GM12878 (cell line): ENCODE data around the gene S100A10. TPM values are rescaled to one million over a fixed set of nuclear protein-coding genes. Genes with fewer than 3 reads are reported as not detected.

Experiments used
- ATAC-seq: fragments of 200-7000 bp; cut with Tn5 transposase; 3 replicates; pipeline ENCODE4 v1.9.1; 2020; ENCODE audit warnings: mild to moderate bottlenecking, moderate library complexity
- BruUV-seq: library from RNA; stranded (reverse); fragments of 400-500 nt; replicated peaks from 2 replicates; lab custom pipeline; 2021; lab: Mats Ljungman, UMichigan
- CTCF ChIA-PET: fragments of 300-600 bp; sonication (Branson Sonifier 250); formaldehyde crosslinking; extraction: SDS; loops from one replicate; lab custom pipeline; 2021; ENCODE audit warnings: inconsistent platforms; lab: Yijun Ruan, JAX
- POLR2A ChIA-PET: fragments of 350-600 bp; formaldehyde crosslinking; extraction: SDS; loops from one replicate; lab custom pipeline; 2021; ENCODE audit warnings: inconsistent platforms; lab: Charles Lee
- RAD21 ChIA-PET: fragments of 300-600 bp; sonication (Branson Sonifier 250); formaldehyde crosslinking; loops from one replicate; lab custom pipeline; 2023; ENCODE audit warnings: antibody characterized with exemption; ENCODE audit not compliant: unreplicated experiment; lab: Charles Lee
- SMC1A ChIA-PET: fragments of 300-600 bp; sonication (Branson Sonifier 250); formaldehyde crosslinking; loops from one replicate; lab custom pipeline; 2023; ENCODE audit not compliant: unreplicated experiment, uncharacterized antibody; lab: Charles Lee
- DNase-seq: peaks from one replicate; pipeline ENCODE4 v3.0.0-alpha.2; 2011; ENCODE audit warnings: low read depth, low spot score
- FAIRE-seq: peaks from 3 replicates; lab custom pipeline; 2011; peaks lifted over from hg19 to GRCh38; lab: Jason Lieb, UNC
- H2AFZ ChIP-seq: 2 replicates; pipeline ENCODE4 v1.6.0; 2011; ENCODE audit warnings: low read depth, low read length, control low read depth; ENCODE audit not compliant: control insufficient read depth
- H3K27ac ChIP-seq: 2 replicates; pipeline ENCODE4 v1.5.1; 2011; ENCODE audit warnings: control low read depth; ENCODE audit not compliant: control insufficient read depth, insufficient read depth
- H3K27me3 ChIP-seq, 2 experiments: replicated peaks in 1 of 2; 2 replicates each; pipeline versions ENCODE4 v1.6.0 to v1.6.1; 2011; ENCODE audit warnings: low read length in 1 of 2; ENCODE audit not compliant: control insufficient read depth in 2 of 2, insufficient read depth in 2 of 2
- H3K36me3 ChIP-seq, 2 experiments: 2 replicates each; pipeline ENCODE4 v1.5.1; 2011; ENCODE audit warnings: low read length in 1 of 2; ENCODE audit not compliant: control insufficient read depth in 2 of 2, insufficient read depth in 2 of 2
- H3K4me1 ChIP-seq: 2 replicates; pipeline ENCODE4 v1.6.1; 2011; ENCODE audit warnings: mild to moderate bottlenecking, low read length, moderate library complexity, mixed read lengths; ENCODE audit not compliant: control insufficient read depth, insufficient read depth
- H3K4me2 ChIP-seq: 2 replicates; pipeline ENCODE4 v1.6.0; 2011; ENCODE audit warnings: control low read depth; ENCODE audit not compliant: control insufficient read depth, insufficient read depth
- H3K4me3 ChIP-seq: fragments of 200-600 bp; sonication (generic); 2 replicates; pipeline ENCODE4 v1.5.1; 2016
- H3K79me2 ChIP-seq: 2 replicates; pipeline ENCODE4 v1.6.0; 2011; ENCODE audit warnings: low read length; ENCODE audit not compliant: control insufficient read depth, insufficient read depth
- H3K9ac ChIP-seq: 2 replicates; pipeline ENCODE4 v1.8.0; 2011; ENCODE audit warnings: low read length, control low read depth, mixed read lengths; ENCODE audit not compliant: control insufficient read depth, insufficient read depth
- H3K9me3 ChIP-seq: replicated peaks from 3 replicates; pipeline ENCODE4 v1.5.1; 2011; ENCODE audit warnings: mild to moderate bottlenecking, low read length; ENCODE audit not compliant: control insufficient read depth, insufficient read depth
- H4K20me1 ChIP-seq: 2 replicates; pipeline ENCODE4 v1.6.0; 2011; ENCODE audit not compliant: control insufficient read depth, insufficient read depth
- CEBPB ChIP-seq, 2 experiments: fragments of 150-350 bp in 1 of 2; IDR thresholded peaks; 2 replicates each; pipeline ENCODE4 v1.6.1; 2012 to 2014; ENCODE audit warnings: low read depth in 2 of 2, low read length in 2 of 2, borderline replicate concordance in 1 of 2, inconsistent platforms in 1 of 2
- FOXK2 ChIP-seq: fragments of 450-650 bp; IDR thresholded peaks from 2 replicates; pipeline ENCODE4 v1.6.1; 2017; ENCODE audit warnings: mild to moderate bottlenecking, moderate library complexity
- GATAD2B ChIP-seq: fragments of 450-650 bp; conservative IDR thresholded peaks from 2 replicates; pipeline ENCODE4 v1.6.1; 2017; ENCODE audit warnings: low read depth, mild to moderate bottlenecking, moderate library complexity
- IRF4 ChIP-seq: IDR thresholded peaks from 2 replicates; pipeline ENCODE4 v1.6.1; 2011; ENCODE audit warnings: low read depth, low read length
- JUND ChIP-seq: IDR thresholded peaks from 2 replicates; pipeline ENCODE4 v1.6.1; 2012; ENCODE audit warnings: low read depth, mild to moderate bottlenecking, low read length, improper control_type of control experiment, moderate library complexity
- KAT2A ChIP-seq: conservative IDR thresholded peaks from 2 replicates; pipeline ENCODE4 v1.6.1; 2011; ENCODE audit warnings: low read depth, low read length; ENCODE audit not compliant: control insufficient read depth
- MTA3 ChIP-seq: IDR thresholded peaks from 2 replicates; pipeline ENCODE4 v1.6.1; 2012; ENCODE audit warnings: low read length, inconsistent platforms, borderline replicate concordance
- NR2C2 ChIP-seq: IDR thresholded peaks from 2 replicates; pipeline ENCODE4 v1.6.1; 2011; ENCODE audit warnings: borderline replicate concordance, low read depth; ENCODE audit not compliant: control insufficient read depth, insufficient read length
- RELA ChIP-seq: fragments of 450-650 bp; IDR thresholded peaks from 2 replicates; pipeline ENCODE4 v1.8.0; 2014; ENCODE audit warnings: borderline replicate concordance; ENCODE audit not compliant: partially characterized antibody
- TAF1 ChIP-seq: IDR thresholded peaks from 2 replicates; pipeline ENCODE4 v1.6.1; 2011; ENCODE audit warnings: mild to moderate bottlenecking, low read depth, low read length, borderline replicate concordance
- TCF12 ChIP-seq: IDR thresholded peaks from 2 replicates; pipeline ENCODE4 v1.6.1; 2011; ENCODE audit warnings: low read depth, mild to moderate bottlenecking, low read length
- ZNF384 ChIP-seq: IDR thresholded peaks from 2 replicates; pipeline ENCODE4 v1.6.1; 2012; ENCODE audit warnings: low read depth, mild to moderate bottlenecking, low read length, improper control_type of control experiment, borderline replicate concordance
- WGBS: methylation state at CpG from one replicate; pipeline ENCODE4 v1.1.6; 2016; ENCODE audit warnings: low lambda C conversion rate; ENCODE audit not compliant: insufficient replicate concordance, insufficient coverage; ENCODE audit errors: missing lambda C conversion rate; 5-methylcytosine and 5-hydroxymethylcytosine counted together
- in situ Hi-C: fragments of 300-500 bp; cut with MboI; formaldehyde crosslinking; loops from 9 replicates; pipeline ENCODE4 v1.14.3; 2018; ENCODE audit warnings: mixed read lengths
- intact Hi-C: fragments of 100-400 bp; cut with micrococcal nuclease; formaldehyde crosslinking; loops from one replicate; pipeline ENCODE4 v1.14.2; 2022; ENCODE audit not compliant: unreplicated experiment
- polyA plus RNA-seq, 11 experiments: library from polyadenylated mRNA; depleted of rRNA in 4 of 11; unstranded in 6 of 11; stranded (reverse) in 5 of 11; fragments of >200 nt; fragmentation: Nextera tagmentation in 4 of 11; fragmentation: Illumina TruSeq in 1 of 11; extraction: Ambion mirVana in 4 of 11; extraction: Trizol in 1 of 11; gene quantifications; 1 replicate in 1 of 11; 2 replicates in 10 of 11; pipeline versions ENCODE4 v1.2.1 to v1.2.3, GENCODE V29; 2011 to 2016; ENCODE audit warnings: inconsistent platforms in 2 of 11, missing spikeins in 2 of 11, low read depth in 1 of 11
- total RNA-seq, 4 experiments: library from RNA; depleted of rRNA in 3 of 4; stranded (reverse); fragments of >200 nt in 3 of 4; fragmentation: Illumina TruSeq in 1 of 4; extraction: Trizol in 1 of 4; gene quantifications; 2 replicates each; pipeline versions ENCODE4 v1.2.1 to v1.2.3, GENCODE V29; 2013 to 2021
- TF ChIP-seq, protein P1 (sequence below): fragments of 150-350 bp; IDR thresholded peaks from 2 replicates; pipeline ENCODE4 v1.6.1; 2014; ENCODE audit warnings: mild to moderate bottlenecking, low read depth, low read length
- TF ChIP-seq, protein P2 (sequence below): fragments of 450-650 bp; conservative IDR thresholded peaks from 2 replicates; pipeline ENCODE4 v1.6.1; 2017; ENCODE audit warnings: mild to moderate bottlenecking, moderate library complexity

The S100A10 gene
- total and polyA plus RNA-seq, 10 of the 15 experiments (the other 5 are each of a cell fraction or from before 2014, with no cell fraction given) = 0.18 to 2.8 (median 0.61) TPM; not detected in 2

DNA sequence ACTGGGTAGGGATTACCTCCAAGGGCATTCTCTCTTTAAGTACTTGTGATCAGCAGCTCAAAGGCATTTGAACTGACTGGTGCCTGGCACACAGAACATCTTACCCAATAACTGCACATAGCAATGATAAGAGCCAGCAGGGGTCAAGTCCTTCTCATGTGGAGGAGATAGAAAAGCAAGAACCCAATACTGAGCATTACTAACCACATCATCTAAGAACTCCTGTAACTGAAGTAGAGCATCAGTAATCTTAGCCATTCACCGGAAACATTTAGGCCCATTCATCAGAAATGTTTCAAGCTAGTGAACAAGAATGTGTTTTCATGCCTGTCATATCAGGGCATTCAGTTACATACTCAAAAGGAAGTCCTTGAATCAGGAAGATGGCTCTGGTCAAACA lies 50.8 kb downstream of the S100A10 start:
- intact Hi-C loops (no loop called here), in situ Hi-C loops (no loop called here)
- no peak for DNase-seq
- FAIRE-seq = no peak
- Histone ChIP-seq H3K27ac (no peak overlapping the region), H3K79me2 (no peaks in the 10 kb centered on the region), H3K4me1 (no peaks in the 10 kb centered on the region), H3K4me2 (no peak overlapping the region), H3K27me3 (peaks cover 0 to 5% of the 10 kb centered on the region in 2 experiments; a peak in 2 of 4 replicates), H3K9me3 (no peaks in the 10 kb centered on the region), H3K4me3 (no peak overlapping the region), H2AFZ (no peak overlapping the region), H3K36me3 (no peaks in the 10 kb centered on the region)
- WGBS = 89% methylated on average over 1 of the region's 1 CpG
- no TSS peak for BruUV-seq
- RAD21 ChIA-PET = no interaction called here
- POLR2A ChIA-PET = no interaction called here
- CTCF ChIA-PET = interaction anchor here (0.8 kb wide), 1 partner anchor 9 kb away, joined by 3 read pairs; no protein-coding TSS in a partner anchor
- SMC1A ChIA-PET = no interaction called here
- ATAC-seq = no peak
- TF ChIP-seq, protein P1, sequence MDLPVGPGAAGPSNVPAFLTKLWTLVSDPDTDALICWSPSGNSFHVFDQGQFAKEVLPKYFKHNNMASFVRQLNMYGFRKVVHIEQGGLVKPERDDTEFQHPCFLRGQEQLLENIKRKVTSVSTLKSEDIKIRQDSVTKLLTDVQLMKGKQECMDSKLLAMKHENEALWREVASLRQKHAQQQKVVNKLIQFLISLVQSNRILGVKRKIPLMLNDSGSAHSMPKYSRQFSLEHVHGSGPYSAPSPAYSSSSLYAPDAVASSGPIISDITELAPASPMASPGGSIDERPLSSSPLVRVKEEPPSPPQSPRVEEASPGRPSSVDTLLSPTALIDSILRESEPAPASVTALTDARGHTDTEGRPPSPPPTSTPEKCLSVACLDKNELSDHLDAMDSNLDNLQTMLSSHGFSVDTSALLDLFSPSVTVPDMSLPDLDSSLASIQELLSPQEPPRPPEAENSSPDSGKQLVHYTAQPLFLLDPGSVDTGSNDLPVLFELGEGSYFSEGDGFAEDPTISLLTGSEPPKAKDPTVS = no peak
- TF ChIP-seq FOXK2 = no peak
- no peak for TF ChIP-seq ZNF384
- TF ChIP-seq TCF12 = no peak
- TF ChIP-seq NR2C2 = no peak
- no peak for TF ChIP-seq TAF1
- no peak for TF ChIP-seq KAT2A
- TF ChIP-seq, protein P2, sequence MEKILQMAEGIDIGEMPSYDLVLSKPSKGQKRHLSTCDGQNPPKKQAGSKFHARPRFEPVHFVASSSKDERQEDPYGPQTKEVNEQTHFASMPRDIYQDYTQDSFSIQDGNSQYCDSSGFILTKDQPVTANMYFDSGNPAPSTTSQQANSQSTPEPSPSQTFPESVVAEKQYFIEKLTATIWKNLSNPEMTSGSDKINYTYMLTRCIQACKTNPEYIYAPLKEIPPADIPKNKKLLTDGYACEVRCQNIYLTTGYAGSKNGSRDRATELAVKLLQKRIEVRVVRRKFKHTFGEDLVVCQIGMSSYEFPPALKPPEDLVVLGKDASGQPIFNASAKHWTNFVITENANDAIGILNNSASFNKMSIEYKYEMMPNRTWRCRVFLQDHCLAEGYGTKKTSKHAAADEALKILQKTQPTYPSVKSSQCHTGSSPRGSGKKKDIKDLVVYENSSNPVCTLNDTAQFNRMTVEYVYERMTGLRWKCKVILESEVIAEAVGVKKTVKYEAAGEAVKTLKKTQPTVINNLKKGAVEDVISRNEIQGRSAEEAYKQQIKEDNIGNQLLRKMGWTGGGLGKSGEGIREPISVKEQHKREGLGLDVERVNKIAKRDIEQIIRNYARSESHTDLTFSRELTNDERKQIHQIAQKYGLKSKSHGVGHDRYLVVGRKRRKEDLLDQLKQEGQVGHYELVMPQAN = no peak
- TF ChIP-seq IRF4 = no peak
- TF ChIP-seq CEBPB (IDR thresholded peaks at IDR 0.05; ENCODE audit: borderline replicate concordance in 1 of 2, low read depth in 2 of 2, low read length in 2 of 2) = no peak
- no peak for TF ChIP-seq RELA
- no peak for TF ChIP-seq MTA3
- no peak for TF ChIP-seq JUND
- TF ChIP-seq GATAD2B = no peak
- TF ChIP-seq, all 136 proteins: peak for 0
- no peaks in the 10 kb centered on the region for H4K20me1 ChIP-seq
- no peak overlapping the region for H3K9ac ChIP-seq
